NK-92 treated with Interleukin-12 subunit alpha and Interleukin-12 subunit beta, amount 100 ng/mL, for 24 hours (cell line): ENCODE results near the gene UGT2B7.

Source experiments
- DNase-seq: peaks from one replicate; lab custom pipeline; 2025; lab: John Stamatoyannopoulos, UW

The UGT2B7 gene

DNA sequence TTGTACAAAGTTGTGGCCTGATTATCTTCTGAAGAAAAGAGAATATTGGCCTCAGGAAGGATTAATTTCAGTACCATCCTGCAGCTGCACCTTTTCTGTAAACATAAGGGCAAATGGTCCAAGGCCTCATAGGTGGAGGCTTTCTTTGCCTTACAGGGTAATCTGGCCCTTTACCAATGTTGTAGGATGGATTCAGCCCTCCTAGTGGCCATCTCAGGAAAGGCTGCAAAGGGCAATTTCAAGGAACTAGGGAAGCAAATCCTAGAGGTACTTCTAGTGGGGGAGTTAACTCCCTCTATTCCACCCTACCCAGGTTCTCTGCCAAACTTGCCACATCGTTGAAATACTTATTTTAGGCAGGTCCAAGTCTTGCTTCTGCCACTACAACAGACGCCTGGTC lies 60.6 kb downstream of the UGT2B7 start:
- no peak for DNase-seq
